Astrocyte of the cerebellum (primary cell): Measurements from ENCODE around the gene DMBX1.

ENCODE experiments used
- DNase-seq: peaks from one replicate; pipeline ENCODE4 v3.0.0-alpha.2; 2011; ENCODE audit warnings: low read depth
- H3K4me3 ChIP-seq: 2 replicates; pipeline ENCODE4 v1.5.1; 2011; ENCODE audit warnings: mild to moderate bottlenecking, low read depth, low read length, moderate library complexity
- in situ Hi-C: cut with HindIII; loops from 2 replicates; pipeline ENCODE4 v1.10.0; 2017; ENCODE audit warnings: low sequenced_read_pairs
- TF ChIP-seq, protein P1 (sequence below): IDR thresholded peaks from 2 replicates; pipeline ENCODE4 v1.5.1; 2012; ENCODE audit warnings: low read length, low read depth, moderate library complexity, mild to moderate bottlenecking; ENCODE audit errors: missing control alignments

The DMBX1 gene

GRCh38 chr1:46491443-46492268, 2.0 kb downstream of the DMBX1 start:
- in situ Hi-C loops = no loop called here
- no peak for DNase-seq
- TF ChIP-seq, protein P1, sequence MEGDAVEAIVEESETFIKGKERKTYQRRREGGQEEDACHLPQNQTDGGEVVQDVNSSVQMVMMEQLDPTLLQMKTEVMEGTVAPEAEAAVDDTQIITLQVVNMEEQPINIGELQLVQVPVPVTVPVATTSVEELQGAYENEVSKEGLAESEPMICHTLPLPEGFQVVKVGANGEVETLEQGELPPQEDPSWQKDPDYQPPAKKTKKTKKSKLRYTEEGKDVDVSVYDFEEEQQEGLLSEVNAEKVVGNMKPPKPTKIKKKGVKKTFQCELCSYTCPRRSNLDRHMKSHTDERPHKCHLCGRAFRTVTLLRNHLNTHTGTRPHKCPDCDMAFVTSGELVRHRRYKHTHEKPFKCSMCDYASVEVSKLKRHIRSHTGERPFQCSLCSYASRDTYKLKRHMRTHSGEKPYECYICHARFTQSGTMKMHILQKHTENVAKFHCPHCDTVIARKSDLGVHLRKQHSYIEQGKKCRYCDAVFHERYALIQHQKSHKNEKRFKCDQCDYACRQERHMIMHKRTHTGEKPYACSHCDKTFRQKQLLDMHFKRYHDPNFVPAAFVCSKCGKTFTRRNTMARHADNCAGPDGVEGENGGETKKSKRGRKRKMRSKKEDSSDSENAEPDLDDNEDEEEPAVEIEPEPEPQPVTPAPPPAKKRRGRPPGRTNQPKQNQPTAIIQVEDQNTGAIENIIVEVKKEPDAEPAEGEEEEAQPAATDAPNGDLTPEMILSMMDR = no peak

GRCh38 chr1:46492269-46492853, 2.7 kb downstream of the DMBX1 start:
- TF ChIP-seq, protein P1 = no peak
- no peak for DNase-seq
- in situ Hi-C loops = no loop called here

More at GRCh38 chr1:46491443-46492268, 2.0 kb downstream of the DMBX1 start:
- no peak overlapping the region for H3K4me3 ChIP-seq

DNA sequence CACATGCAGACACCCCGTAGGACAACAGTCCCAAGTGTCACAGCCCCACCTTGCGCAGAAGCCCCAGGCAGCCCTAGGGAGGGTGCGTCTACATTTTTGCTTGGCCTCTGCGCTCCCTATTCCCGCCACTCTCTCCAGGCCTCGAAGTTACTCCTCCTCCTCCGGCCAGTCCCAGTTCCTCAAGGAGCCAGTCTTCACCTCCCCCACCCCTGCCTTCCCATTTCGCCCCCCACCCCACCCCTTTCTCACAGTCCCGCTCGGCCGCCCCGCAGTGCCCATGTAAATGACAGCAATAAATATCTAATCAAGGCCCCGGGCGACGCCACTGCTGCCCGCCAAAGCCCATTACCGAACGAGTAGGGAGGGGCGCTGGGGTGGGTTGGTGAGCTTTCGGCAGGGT, 3.2 kb downstream of the DMBX1 start:
- no peak for DNase-seq
- in situ Hi-C loops = no loop called here
- H3K4me3 ChIP-seq = no peak overlapping the region
- TF ChIP-seq, protein P1 = no peak

More at GRCh38 chr1:46492269-46492853, 2.7 kb downstream of the DMBX1 start:
- no peak overlapping the region for H3K4me3 ChIP-seq

DNA sequence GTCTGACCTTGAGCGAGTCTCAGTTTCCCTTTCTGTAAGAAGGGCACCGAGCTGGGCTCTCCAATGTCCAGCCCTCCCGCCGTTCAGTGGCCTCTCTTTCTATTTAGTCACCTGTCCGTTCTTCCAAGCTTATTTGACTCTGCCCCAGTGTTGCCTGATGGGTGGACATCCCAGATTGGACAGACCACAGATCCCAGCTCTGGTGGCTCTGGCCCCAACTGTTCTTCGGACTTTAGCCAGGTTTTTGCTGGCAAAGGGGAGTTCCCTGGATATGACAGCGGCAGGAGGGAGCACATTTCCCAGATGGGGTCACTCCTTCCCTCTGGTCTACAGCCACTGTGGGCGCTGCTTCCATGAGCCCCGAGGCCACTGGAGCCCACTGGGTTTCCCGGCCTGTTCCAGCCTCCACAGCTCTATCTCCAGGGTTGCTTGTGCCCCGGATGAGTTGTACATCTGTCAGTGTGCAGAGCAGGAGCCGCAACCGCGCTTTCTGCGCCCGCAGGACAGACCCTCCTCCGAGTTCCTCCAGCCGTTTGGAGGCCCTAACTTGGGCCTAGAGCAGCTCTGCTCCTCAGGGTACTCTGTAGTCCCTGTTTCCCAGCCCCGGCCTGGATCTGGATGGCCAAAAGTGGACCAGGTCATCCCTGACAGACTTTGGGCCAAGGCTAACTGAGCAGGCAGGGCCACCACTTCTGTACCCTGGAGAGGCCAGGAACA, 3.8 kb downstream of the DMBX1 start:
- H3K4me3 ChIP-seq = no peak overlapping the region
- TF ChIP-seq, protein P1 = no peak
- in situ Hi-C loops = no loop called here
- DNase-seq = no peak

DNA sequence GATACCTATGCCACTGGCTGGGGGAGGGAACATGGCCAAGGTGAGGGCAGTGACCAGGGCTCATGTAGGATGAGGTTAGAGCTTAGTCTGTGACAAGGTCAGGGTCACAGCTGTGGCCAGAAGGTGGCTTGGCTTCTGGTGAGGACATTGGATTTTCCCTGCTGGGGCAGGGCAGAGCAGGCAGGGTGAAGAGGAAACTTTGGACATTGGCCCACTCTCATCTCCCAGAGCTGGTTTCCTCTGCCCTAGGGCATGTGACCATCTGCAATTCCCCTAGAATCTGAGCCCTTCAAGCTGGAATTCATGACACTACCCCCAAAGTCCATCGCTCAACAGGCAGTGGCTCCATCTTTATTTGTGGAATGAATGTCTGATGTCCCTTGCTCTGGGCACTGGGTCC, 5.3 kb downstream of the DMBX1 start:
- TF ChIP-seq, protein P1 = no peak
- no peak for DNase-seq
- in situ Hi-C loops = no loop called here
- no peak overlapping the region for H3K4me3 ChIP-seq

DNA sequence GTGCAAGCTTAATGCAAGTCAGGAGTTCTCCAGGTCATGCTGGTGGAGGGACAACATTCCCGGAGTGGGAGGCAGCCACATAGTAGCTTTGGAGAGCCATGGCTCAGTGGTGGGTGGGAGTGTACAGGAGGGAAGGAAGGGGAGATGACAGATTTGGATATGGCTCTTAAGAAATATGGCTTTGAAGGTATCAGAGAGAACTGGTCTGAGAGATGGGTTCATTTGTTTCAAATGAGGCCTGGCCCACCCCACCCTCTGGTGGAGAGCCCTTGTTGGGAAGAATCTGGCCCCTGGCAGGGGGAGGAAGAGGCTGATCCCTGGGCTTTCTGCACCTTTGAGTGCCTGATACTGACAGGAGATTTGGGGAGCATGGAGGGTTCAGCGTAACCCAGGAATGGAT, 6.1 kb downstream of the DMBX1 start:
- no peak for DNase-seq
- TF ChIP-seq, protein P1 = no peak
- in situ Hi-C loops = no loop called here
- H3K4me3 ChIP-seq = no peak overlapping the region
